Kidney capillary endothelial cell (primary cell): Measurements from ENCODE around the gene EDEM2.
A peak's percentile ranks its signal among the peaks of the same experiment; 100 is the strongest.
"Not testable (repeated sequence)": the region's sequence is repeated elsewhere in the genome, so short reads cannot be mapped to it uniquely, and the experiment has no call there.

Source experiments
- DNase-seq: peaks from one replicate; pipeline ENCODE4 v3.0.0-alpha.2; 2018; ENCODE audit warnings: low spot score

EDEM2 gene

GRCh38 chr20:35125753-35126152 lies 21.4 kb downstream of the EDEM2 start:
- no peak for DNase-seq

- peak; percentile 69 for DNase-seq
Observed at GRCh38 chr20:35122756-35123405, 24.3 kb downstream of the EDEM2 start.

DNA sequence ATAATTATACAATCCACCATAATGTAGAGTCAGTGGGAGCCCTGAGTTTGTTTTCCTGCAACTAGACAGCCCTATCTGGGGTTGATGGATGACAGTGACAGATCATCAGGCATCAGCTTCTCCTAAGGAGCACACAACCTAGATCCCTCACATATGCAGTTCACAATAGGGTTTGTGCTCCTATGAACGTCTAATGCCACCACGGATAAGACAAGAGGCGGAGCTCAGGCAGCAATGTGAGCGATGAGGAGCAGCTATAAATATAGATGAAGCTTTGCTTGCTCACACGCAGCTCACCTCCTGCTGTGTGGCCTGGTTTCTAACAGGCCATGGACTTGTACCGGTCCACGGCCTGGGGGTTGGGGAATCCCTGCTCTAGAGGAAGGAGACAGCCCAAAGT lies 25.9 kb downstream of the EDEM2 start:
- DNase-seq: no peak

DNA sequence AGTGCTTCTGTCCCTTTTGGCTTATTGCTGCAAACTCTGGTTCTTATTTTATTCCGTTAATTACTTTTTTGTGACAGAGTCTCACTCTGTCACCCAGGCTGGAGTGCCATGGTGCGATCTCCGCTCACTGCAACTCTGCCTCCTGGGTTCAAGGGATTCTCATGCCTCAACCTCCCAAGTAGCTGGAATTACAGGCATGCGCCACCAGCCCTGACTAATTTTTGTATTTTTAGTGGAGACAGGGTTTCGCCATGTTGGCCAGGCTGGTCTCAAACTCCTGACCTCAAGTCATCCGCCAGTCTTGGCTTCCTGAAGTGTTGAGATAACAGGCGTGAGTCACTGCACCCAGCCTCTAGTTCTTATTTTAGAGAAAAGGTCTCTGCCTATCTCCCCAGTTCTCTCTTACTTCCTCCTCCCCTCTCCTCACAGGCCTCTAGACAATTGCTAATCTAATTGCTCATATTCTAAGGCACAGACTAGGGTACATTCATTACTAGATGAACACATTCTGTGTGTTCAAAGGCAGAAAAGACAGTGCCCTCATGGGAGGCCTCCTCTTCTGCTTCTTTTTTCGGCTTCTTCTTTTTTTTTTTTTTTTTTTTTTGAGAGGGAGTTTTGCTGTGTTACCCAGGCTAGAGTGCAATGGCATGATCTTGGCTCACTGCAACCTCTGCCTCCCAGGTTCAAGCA lies 27.0 kb downstream of the EDEM2 start:
- peak; percentile 83 for DNase-seq

- DNase-seq: no peak
Observed at GRCh38 chr20:35117629-35118028, 29.5 kb downstream of the EDEM2 start.

DNA sequence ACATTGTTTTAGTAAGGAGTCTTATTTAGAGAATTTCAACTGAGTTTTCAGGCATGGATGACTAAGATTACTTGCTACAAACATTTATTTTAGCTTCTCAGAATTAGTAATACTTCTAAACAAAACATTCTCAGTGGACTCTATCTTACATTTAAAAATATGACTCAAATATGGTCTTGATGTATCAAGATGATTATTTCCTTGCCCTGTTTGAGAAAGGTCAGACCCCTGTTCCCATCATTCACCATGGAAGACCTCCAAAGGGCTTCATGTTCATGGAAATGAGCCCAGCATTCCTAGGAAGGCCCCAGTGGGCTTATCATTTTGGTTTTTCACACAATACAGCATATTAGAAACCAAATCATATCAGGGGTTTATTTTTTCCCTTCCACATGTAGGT lies 29.9 kb downstream of the EDEM2 start:
- no peak for DNase-seq

DNA sequence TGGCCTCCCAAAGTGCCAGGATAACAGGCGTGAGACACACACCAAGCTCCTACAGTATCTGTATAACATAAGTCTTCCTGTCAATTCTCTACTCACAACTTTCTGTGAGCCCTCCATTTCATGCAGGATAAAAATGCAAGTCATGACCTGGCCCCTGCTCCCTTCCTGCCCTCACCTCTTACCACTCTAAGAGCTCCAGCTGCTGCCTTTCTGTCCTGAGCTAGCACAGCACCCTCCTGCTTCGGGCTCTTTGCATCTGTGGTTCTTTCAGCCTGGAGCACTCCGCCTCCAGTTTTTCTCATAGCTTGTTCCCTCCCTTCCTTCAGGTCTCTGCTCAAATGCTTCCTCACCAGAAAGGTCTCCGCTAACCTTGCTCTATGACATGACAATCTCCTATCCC lies 30.9 kb downstream of the EDEM2 start:
- DNase-seq: no peak

DNA sequence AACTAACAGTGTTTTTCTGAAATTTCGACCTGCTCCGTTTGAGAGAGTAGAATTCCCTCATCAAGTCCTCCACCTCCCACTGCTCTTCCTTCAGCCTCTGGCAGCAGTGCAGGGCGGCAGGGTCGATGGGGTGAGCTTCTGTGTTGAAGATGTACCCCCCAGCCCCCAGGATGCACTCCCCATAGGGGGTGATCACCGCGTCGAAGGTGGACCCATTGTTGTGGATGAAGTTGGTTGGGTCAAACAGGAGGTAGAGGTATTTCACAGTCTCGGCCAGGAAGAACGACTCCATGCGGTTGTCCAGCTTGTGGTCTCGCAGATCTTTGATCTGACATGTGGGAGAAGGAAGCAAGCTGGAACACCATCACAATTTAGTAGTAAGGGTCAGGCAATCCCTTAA lies 31.5 kb downstream of the EDEM2 start:
- no peak for DNase-seq

GRCh38 chr20:35112276-35112675 lies 34.9 kb downstream of the EDEM2 start:
- DNase-seq: not testable (repeated sequence)

DNA sequence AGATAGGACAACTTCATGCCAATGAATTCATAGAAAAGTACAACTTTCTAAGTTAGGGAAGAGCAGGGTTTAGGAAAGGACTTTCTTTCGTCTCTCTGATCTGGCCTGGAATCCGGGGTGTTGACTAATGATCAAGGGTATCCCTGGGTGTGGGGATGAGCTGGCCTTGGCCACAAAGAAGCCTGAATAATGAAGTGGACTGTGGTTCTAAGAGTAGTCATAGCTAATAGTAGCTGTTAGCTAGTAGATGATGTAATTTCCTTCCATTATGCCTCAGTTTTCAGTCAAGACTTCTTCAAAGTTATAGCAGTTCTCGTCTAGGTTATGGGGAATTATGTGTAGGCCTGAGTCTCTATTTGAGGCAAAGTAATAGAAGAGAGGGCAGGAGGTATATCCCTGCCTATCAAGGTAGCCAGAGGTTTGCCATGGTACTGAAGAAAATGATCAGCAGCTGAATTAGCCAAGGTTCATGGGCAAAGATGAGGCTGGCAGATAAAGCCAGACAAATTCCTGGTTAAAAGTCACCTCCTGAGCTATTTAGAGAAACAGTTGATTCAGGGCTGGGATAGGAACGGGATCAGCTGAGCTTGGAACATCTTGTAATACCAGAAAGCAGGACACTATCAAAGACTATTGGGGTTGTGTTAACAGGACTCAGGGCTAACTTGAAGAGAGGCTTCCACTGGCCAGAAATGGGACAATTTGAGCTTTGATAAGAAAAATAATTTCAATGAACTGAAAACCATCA lies 35.8 kb downstream of the EDEM2 start:
- peak; percentile 80 for DNase-seq

DNA sequence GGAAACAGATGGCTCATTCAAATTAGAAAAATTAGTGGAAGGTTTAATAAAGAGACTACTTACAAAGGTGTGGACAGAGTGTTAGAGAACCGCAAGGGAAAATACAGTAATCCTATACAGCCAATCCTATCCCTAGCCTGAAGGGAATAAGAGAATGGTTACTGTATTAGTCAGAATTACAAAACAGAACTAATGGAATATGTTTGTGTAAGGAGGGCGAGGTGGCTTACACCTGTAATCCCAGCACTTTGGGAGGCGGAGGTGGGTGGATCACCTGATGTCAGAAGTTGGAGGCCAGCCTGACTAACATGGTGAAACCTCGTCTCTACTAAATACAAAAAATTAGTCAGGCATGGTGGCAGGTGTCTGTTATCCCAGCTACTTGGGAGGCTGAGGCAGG lies 38.2 kb downstream of the EDEM2 start:
- DNase-seq: no peak

GRCh38 chr20:35106827-35107380 lies 40.2 kb downstream of the EDEM2 start:
- no peak for DNase-seq

DNA sequence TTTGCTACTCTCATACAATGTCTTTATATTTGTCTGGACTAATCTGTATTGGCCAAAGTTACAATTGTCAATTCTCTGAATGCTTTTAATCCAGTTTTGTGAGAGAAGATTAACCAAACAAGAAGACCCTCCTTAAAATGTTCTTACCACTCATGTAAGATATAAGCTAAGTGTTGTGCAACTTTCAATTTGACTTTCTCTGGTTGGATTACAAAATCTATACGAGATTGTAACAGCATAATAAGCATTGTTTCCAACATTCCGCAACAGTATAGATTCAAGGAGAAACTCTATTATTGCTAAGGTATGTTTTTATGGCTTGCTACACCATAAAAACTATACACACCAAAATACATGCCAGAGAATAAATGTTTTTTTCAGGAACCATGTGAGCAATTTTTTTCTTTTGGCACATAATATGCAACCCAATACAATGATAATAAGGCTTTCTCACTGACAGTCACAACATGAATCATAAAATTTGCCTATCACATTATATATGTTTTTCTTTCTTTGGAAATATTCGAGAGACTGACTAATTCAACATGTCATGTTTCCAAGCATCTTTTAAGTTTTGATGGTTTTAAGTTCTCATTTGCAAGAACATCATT lies 42.3 kb downstream of the EDEM2 start:
- no peak for DNase-seq

DNA sequence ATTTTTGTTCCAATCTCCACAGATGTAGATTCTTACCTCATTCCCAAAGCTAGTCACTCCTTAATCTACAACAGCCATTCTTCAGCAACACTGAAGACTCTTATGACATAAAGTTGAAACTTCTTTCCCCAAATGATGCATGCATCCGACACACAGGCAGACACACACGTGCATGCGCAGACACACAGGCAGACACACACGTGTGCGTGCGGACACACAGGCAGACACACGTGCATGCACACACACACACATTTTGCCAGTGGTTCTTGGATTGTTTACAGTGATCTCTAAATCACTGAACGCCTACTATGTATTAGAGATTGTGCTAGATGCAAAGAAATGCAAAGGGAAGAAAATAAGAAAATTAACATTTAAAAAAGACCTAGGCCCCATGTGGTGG lies 45.5 kb downstream of the EDEM2 start:
- no peak for DNase-seq

DNA sequence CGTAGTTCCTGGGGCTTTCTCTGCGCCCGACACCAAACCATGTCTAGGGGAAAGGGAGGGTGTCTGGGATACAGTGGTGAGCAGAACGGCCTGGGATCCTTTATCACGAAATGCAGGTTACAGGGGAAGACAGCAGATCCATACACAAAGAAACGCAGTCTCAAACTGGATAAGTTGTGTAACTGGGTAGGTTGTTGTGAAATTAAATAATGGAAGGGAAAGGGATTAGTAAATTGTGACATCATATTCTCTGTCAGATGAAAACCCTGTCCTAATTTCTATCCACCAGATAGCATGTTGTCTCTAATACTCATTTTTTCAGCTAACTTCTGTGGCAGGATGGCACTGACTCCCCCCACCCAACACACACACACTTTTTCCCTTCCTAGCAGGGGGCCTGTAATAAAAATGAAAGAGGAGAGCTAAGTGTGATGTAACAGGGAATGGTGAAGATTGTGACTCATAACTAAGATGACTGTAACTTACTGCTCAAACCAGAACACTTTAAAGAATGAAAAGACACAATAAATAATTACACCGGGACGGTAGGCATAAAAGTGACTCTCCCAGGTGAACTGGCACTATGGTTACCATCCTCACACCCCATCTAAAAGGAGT lies 53.8 kb downstream of the EDEM2 start:
- DNase-seq: peak; percentile 60

- DNase-seq: peak; percentile 87
Observed at GRCh38 chr20:35092524-35093266, 54.4 kb downstream of the EDEM2 start, which contains the start of gene TRPC4AP. TSS of gene TRPC4AP (minus strand) at chr20:35092807. CDS start at chr20:35092781, 26 bp downstream.

DNA sequence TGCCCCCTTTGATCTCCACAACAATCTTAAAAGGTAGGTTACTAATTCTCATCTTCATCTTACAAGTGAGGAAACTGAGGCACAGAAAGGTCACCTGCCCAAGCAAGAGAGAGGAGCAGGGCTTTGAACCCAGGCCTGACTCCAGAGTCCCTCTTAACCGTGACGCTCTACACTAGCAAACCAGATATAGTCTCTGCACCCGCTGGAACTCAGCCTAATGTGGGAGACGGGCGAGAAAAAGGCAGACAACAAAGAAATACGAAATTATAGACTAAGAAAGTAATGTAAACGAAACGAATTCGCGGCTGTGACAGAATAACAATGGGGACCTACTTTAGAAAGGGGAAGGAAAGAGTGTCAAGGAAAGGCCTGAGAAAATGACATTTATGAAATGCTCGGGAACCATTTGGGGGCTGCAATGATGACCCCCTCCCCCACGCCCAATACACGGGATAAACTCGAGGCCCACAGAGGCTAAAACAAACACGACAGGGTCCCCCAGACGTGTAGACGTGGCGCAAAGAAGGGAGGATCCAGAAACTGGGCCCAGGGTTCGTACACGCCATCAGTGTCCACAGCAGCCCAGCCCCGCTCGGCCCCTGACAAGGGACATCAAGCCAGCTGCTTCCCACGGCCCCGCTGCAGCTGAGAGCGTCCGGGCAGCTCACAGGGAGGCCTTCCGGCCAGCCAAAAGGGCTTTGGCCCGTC lies 55.2 kb downstream of the EDEM2 start:
- peak; percentile 22 for DNase-seq

- no peak for DNase-seq
Observed at GRCh38 chr20:35088231-35089145, 58.6 kb downstream of the EDEM2 start.

DNA sequence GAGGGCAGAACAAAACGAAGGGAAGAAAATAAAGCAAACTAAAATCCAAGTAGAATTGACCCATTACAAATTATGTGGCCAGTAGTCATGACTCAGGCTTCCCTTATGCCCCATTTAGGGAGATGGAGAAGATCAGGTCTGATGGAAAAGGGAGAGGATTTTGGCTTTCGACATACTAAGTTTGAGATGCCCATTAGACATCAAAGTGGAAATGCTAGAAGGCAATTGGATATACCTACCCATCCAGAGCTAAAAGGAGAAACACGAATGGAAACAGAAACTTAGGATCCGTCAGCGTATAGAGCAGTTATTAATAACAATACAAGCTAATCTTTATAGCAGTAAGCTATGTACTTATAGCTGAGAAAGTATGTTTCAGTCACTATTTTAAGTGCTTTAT lies 59.3 kb downstream of the EDEM2 start:
- no peak for DNase-seq
